H1 (cell line): ENCODE results near the gene ING5. TPM values are rescaled to one million over a fixed set of nuclear protein-coding genes. Genes with fewer than 3 reads are reported as not detected.

Source experiments
- EP300 ChIP-seq, 2 experiments: IDR thresholded peaks; 1 replicate in 1 of 2; 2 replicates in 1 of 2; pipeline ENCODE4 v1.6.1; 2011 to 2012; ENCODE audit warnings: low read depth in 2 of 2, low read length in 2 of 2, mild to moderate bottlenecking in 2 of 2, borderline replicate concordance in 1 of 2, inconsistent platforms in 1 of 2, moderate library complexity in 1 of 2
- HDAC2 ChIP-seq, 2 experiments: fragments of 300-600 bp in 1 of 2; sonication (generic) in 1 of 2; IDR thresholded peaks; 2 replicates each; pipeline ENCODE4 v1.6.1; 2011 to 2012; ENCODE audit warnings: low read depth in 2 of 2, low read length in 2 of 2, mild to moderate bottlenecking in 2 of 2, moderate library complexity in 2 of 2, borderline replicate concordance in 1 of 2, inconsistent platforms in 1 of 2
- TBP ChIP-seq: IDR thresholded peaks from 2 replicates; pipeline ENCODE4 v1.6.1; 2011; ENCODE audit warnings: low read depth, low read length, improper control_type of control experiment
- polyA plus RNA-seq, 7 experiments: library from polyadenylated mRNA; depleted of rRNA in 3 of 7; stranded (reverse) in 5 of 7; unstranded in 2 of 7; fragments of >200 nt in 5 of 7; fragments of 200-250 nt in 2 of 7; gene quantifications; 1 replicate in 5 of 7; 2 replicates in 1 of 7; 4 replicates in 1 of 7; pipeline versions ENCODE4 v1.2.1 to v1.2.3, GENCODE V29; 2011 to 2013; ENCODE audit warnings: missing spikeins in 2 of 7, mixed read lengths in 2 of 7
- total RNA-seq: library from RNA; stranded (reverse); fragmentation: NEBNext Ultra II Directional; extraction: Animal tissue kit (Norgen Biotek cat#: 25700); gene quantifications from 2 replicates; pipeline ENCODE4 v1.2.1, GENCODE V29; 2021
- TF ChIP-seq, protein P1 (sequence below): fragments of 300-600 bp; sonication (generic); IDR thresholded peaks from 2 replicates; pipeline ENCODE4 v1.7.1; 2012; ENCODE audit warnings: low read length, moderate library complexity, mild to moderate bottlenecking, inconsistent platforms; ENCODE audit not compliant: insufficient replicate concordance
- TF ChIP-seq, protein P2 (sequence below): IDR thresholded peaks from 2 replicates; pipeline ENCODE4 v1.6.1; 2012; ENCODE audit warnings: inconsistent platforms
- TF ChIP-seq, protein P3 (sequence below), 3 experiments: IDR thresholded peaks; 1 replicate in 2 of 3; 2 replicates in 1 of 3; pipeline versions ENCODE4 v1.5.1 to v1.6.1; 2011; ENCODE audit warnings: low read length in 3 of 3, mild to moderate bottlenecking in 3 of 3, inconsistent platforms in 2 of 3, low read depth in 1 of 3, moderate library complexity in 1 of 3; ENCODE audit not compliant: insufficient read depth in 1 of 3; ENCODE audit errors: control extremely low read depth in 1 of 3

The ING5 gene
- total and polyA plus RNA-seq, 2 of the 8 experiments (the other 6 are each of a cell fraction or from before 2014, with no cell fraction given) = 41.5 to 47.4 TPM

DNA sequence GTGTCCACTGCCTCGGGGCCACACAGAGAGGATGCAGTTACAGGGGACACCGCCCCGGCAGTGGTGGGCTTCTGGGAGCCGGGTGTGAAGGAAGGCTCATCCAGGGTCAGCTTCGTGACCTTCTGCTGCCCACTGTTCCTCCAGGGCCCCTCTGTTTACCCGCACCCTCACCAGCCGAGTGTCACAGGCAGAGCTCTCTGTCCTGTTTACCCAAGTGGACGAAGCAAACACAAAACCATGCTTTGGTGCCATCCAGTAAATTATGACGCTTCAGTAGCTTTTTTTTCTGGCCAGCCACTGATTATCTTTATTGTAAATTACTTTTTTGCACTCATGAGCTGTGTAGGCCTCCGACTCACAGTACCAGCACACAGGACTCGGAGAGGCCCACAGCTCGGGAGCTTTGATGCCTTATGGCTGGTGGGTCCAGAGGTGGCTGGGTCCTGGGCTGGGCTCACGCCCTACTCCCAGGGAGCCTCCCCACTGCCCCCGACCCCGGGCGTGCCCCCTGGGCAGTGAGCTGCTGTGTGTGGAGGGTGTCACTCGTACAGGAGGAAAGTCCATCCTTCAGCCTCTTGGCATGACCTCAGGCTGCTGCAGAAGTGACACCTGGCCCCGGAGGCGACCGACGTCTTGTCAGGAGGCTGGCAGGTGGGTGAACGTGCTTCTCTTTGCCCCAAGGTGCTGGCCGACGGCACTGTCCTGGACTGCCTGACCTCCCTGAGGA is 42.4 kb downstream of the ING5 start (continued):
- TF ChIP-seq, protein P1, sequence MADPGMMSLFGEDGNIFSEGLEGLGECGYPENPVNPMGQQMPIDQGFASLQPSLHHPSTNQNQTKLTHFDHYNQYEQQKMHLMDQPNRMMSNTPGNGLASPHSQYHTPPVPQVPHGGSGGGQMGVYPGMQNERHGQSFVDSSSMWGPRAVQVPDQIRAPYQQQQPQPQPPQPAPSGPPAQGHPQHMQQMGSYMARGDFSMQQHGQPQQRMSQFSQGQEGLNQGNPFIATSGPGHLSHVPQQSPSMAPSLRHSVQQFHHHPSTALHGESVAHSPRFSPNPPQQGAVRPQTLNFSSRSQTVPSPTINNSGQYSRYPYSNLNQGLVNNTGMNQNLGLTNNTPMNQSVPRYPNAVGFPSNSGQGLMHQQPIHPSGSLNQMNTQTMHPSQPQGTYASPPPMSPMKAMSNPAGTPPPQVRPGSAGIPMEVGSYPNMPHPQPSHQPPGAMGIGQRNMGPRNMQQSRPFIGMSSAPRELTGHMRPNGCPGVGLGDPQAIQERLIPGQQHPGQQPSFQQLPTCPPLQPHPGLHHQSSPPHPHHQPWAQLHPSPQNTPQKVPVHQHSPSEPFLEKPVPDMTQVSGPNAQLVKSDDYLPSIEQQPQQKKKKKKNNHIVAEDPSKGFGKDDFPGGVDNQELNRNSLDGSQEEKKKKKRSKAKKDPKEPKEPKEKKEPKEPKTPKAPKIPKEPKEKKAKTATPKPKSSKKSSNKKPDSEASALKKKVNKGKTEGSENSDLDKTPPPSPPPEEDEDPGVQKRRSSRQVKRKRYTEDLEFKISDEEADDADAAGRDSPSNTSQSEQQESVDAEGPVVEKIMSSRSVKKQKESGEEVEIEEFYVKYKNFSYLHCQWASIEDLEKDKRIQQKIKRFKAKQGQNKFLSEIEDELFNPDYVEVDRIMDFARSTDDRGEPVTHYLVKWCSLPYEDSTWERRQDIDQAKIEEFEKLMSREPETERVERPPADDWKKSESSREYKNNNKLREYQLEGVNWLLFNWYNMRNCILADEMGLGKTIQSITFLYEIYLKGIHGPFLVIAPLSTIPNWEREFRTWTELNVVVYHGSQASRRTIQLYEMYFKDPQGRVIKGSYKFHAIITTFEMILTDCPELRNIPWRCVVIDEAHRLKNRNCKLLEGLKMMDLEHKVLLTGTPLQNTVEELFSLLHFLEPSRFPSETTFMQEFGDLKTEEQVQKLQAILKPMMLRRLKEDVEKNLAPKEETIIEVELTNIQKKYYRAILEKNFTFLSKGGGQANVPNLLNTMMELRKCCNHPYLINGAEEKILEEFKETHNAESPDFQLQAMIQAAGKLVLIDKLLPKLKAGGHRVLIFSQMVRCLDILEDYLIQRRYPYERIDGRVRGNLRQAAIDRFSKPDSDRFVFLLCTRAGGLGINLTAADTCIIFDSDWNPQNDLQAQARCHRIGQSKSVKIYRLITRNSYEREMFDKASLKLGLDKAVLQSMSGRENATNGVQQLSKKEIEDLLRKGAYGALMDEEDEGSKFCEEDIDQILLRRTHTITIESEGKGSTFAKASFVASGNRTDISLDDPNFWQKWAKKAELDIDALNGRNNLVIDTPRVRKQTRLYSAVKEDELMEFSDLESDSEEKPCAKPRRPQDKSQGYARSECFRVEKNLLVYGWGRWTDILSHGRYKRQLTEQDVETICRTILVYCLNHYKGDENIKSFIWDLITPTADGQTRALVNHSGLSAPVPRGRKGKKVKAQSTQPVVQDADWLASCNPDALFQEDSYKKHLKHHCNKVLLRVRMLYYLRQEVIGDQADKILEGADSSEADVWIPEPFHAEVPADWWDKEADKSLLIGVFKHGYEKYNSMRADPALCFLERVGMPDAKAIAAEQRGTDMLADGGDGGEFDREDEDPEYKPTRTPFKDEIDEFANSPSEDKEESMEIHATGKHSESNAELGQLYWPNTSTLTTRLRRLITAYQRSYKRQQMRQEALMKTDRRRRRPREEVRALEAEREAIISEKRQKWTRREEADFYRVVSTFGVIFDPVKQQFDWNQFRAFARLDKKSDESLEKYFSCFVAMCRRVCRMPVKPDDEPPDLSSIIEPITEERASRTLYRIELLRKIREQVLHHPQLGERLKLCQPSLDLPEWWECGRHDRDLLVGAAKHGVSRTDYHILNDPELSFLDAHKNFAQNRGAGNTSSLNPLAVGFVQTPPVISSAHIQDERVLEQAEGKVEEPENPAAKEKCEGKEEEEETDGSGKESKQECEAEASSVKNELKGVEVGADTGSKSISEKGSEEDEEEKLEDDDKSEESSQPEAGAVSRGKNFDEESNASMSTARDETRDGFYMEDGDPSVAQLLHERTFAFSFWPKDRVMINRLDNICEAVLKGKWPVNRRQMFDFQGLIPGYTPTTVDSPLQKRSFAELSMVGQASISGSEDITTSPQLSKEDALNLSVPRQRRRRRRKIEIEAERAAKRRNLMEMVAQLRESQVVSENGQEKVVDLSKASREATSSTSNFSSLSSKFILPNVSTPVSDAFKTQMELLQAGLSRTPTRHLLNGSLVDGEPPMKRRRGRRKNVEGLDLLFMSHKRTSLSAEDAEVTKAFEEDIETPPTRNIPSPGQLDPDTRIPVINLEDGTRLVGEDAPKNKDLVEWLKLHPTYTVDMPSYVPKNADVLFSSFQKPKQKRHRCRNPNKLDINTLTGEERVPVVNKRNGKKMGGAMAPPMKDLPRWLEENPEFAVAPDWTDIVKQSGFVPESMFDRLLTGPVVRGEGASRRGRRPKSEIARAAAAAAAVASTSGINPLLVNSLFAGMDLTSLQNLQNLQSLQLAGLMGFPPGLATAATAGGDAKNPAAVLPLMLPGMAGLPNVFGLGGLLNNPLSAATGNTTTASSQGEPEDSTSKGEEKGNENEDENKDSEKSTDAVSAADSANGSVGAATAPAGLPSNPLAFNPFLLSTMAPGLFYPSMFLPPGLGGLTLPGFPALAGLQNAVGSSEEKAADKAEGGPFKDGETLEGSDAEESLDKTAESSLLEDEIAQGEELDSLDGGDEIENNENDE = no peak
- TF ChIP-seq, protein P2, sequence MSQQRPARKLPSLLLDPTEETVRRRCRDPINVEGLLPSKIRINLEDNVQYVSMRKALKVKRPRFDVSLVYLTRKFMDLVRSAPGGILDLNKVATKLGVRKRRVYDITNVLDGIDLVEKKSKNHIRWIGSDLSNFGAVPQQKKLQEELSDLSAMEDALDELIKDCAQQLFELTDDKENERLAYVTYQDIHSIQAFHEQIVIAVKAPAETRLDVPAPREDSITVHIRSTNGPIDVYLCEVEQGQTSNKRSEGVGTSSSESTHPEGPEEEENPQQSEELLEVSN = no peak
- no peak for TF ChIP-seq HDAC2 (IDR thresholded peaks at IDR 0.05; ENCODE audit: borderline replicate concordance in 1 of 2, low read depth in 2 of 2, low read length in 2 of 2)
- TF ChIP-seq TBP = no peak
- TF ChIP-seq, protein P3, sequence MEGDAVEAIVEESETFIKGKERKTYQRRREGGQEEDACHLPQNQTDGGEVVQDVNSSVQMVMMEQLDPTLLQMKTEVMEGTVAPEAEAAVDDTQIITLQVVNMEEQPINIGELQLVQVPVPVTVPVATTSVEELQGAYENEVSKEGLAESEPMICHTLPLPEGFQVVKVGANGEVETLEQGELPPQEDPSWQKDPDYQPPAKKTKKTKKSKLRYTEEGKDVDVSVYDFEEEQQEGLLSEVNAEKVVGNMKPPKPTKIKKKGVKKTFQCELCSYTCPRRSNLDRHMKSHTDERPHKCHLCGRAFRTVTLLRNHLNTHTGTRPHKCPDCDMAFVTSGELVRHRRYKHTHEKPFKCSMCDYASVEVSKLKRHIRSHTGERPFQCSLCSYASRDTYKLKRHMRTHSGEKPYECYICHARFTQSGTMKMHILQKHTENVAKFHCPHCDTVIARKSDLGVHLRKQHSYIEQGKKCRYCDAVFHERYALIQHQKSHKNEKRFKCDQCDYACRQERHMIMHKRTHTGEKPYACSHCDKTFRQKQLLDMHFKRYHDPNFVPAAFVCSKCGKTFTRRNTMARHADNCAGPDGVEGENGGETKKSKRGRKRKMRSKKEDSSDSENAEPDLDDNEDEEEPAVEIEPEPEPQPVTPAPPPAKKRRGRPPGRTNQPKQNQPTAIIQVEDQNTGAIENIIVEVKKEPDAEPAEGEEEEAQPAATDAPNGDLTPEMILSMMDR (IDR thresholded peaks at IDR 0.05; ENCODE audit: control extremely low read depth in 1 of 3, insufficient read depth in 1 of 3, low read depth in 1 of 3, low read length in 3 of 3) = no peak
- TF ChIP-seq EP300 (IDR thresholded peaks at IDR 0.05; ENCODE audit: borderline replicate concordance in 1 of 2, low read depth in 2 of 2, low read length in 2 of 2) = no peak
